ENCODE measurements around the gene LACC1.

- TF ChIP-seq ATF2 (IDR thresholded peaks at IDR 0.05; ENCODE audit: low read length) (no peak), EZH2 (IDR thresholded peaks at IDR 0.05; ENCODE audit: low read depth, low read length, severe bottlenecking) (no peak), CTCF (IDR thresholded peaks at IDR 0.05; ENCODE audit: control extremely low read depth in 1 of 3, insufficient read depth in 1 of 3, low read depth in 1 of 3, low read length in 3 of 3) (no peak)
These were observed 28.8 kb upstream of the LACC1 start for GRCh38 chr13:43850873-43851272.
